ENCODE results near the gene ANKDD1B. TPM values are rescaled to one million over a fixed set of nuclear protein-coding genes. Genes with fewer than 3 reads are reported as not detected.

Gene ANKDD1B
- total and polyA plus RNA-seq, 2 of the 13 experiments (the other 11 are each of a cell fraction or from before 2014, with no cell fraction given): 0.12 to 0.27 TPM

GRCh38 chr5:75720882-75721281, 109.6 kb downstream of the ANKDD1B start:
- 0% methylated on average over 5 of the region's 5 CpGs for WGBS (ENCODE audit: low lambda C conversion rate)
- H3K9me3 ChIP-seq (ENCODE audit: low read length): no peaks in the 10 kb centered on the region
- no peaks in the 10 kb centered on the region for H3K36me3 ChIP-seq (replicated peaks in 1 of 2; ENCODE audit: control insufficient read depth in 1 of 2, insufficient read depth in 2 of 2, low read length in 2 of 2)
- peak; percentile 39 for ATAC-seq
- H2AFZ ChIP-seq (ENCODE audit: low read length): no peak overlapping the region
- no peak overlapping the region; a peak in 1 of 6 replicates for H3K4me3 ChIP-seq (replicated peaks in 1 of 3; ENCODE audit: insufficient read depth in 1 of 3, low read depth in 2 of 3, low read length in 3 of 3)
- peak; percentile 64 for FAIRE-seq
- H3K79me2 ChIP-seq (ENCODE audit: insufficient read depth, low read length): peaks cover 7% of the 10 kb centered on the region
- no peak overlapping the region for H3K9ac ChIP-seq (ENCODE audit: insufficient read depth, low read depth, low read length)
- peak overlapping the region; percentile 17 for H3K27ac ChIP-seq (ENCODE audit: extremely low read length, insufficient read depth, low read length)
- peak overlapping the region; percentile 53 for H3K4me2 ChIP-seq (ENCODE audit: low read depth, low read length)
- POLR2A ChIA-PET: no interaction called here
- H3K4me1 ChIP-seq (ENCODE audit: insufficient read depth, low read length): peaks cover 26% of the 10 kb centered on the region
- BruUV-seq (replicated peaks): no TSS peak
- in situ Hi-C loops (cut with HindIII; ENCODE audit: extremely low pct_ligation_motif_present, low pct_unique_long_range_greater_than_20kb) (no loop called here), intact Hi-C loops (cut with micrococcal nuclease; ENCODE audit: unreplicated experiment) (no loop called here)
- CTCF ChIA-PET (ENCODE audit: low intra/inter-chr PET ratio, low total read pairs): no interaction called here
- H4K20me1 ChIP-seq (ENCODE audit: insufficient read depth, low read length): no peaks in the 10 kb centered on the region
- no peaks in the 10 kb centered on the region for H3K27me3 ChIP-seq (ENCODE audit: control insufficient read depth in 1 of 2, insufficient read depth in 2 of 2, low read length in 2 of 2)
- peak; percentile 81 for DNase-seq (ENCODE audit: low spot score)
- TF ChIP-seq FOXP4 (CRISPR knock-in tag; IDR thresholded peaks at IDR 0.05) (no peak), ZNF275 (CRISPR knock-in tag; IDR thresholded peaks at IDR 0.05; ENCODE audit: borderline replicate concordance) (no peak), RBFOX2 (IDR thresholded peaks at IDR 0.05; ENCODE audit: low read depth, low read length) (no peak), ZNF264 (CRISPR knock-in tag; IDR thresholded peaks at IDR 0.05) (no peak), HOXA9 (CRISPR knock-in tag; IDR thresholded peaks at IDR 0.05; ENCODE audit: borderline replicate concordance) (no peak), ZSCAN9 (CRISPR knock-in tag; IDR thresholded peaks at IDR 0.05; ENCODE audit: borderline replicate concordance) (0 out of 2 replicates have a peak, but pooled peaks have one; percentile 41), RARG (CRISPR knock-in tag; IDR thresholded peaks at IDR 0.05; ENCODE audit: low read depth) (no peak), ATF6 (CRISPR knock-in tag; conservative IDR thresholded peaks at IDR 0.05) (no peak), ZNF18 (CRISPR knock-in tag; IDR thresholded peaks at IDR 0.05; ENCODE audit: insufficient replicate concordance) (no peak), ZBTB3 (CRISPR knock-in tag; IDR thresholded peaks at IDR 0.05; ENCODE audit: borderline replicate concordance, low read depth) (no peak), SUZ12 (IDR thresholded peaks at IDR 0.05; ENCODE audit: low read depth, low read length) (no peak), ARID3A (IDR thresholded peaks at IDR 0.05; ENCODE audit: low read depth, low read length) (peak; percentile 47; the same call in 1 of the 2 replicates), ZSCAN21 (CRISPR knock-in tag; IDR thresholded peaks at IDR 0.05; ENCODE audit: borderline replicate concordance) (no peak), HOXA3 (CRISPR knock-in tag; IDR thresholded peaks at IDR 0.05) (peak; percentile 58; the same call in 1 of the 2 replicates), SMAD1 (CRISPR knock-in tag; IDR thresholded peaks at IDR 0.05; ENCODE audit: borderline replicate concordance, low read depth) (no peak), ETV5 (CRISPR knock-in tag; IDR thresholded peaks at IDR 0.05; ENCODE audit: borderline replicate concordance) (peak; percentile 92)
